Measurements from ENCODE around the gene MED20.
"Not testable (repeated sequence)": the region's sequence is repeated elsewhere in the genome, so short reads cannot be mapped to it uniquely, and the experiment has no call there.

MED20 gene

GRCh38 chr6:41920921-41921711 lies at the start of gene MED20, which contains the start of gene BYSL:
Gene MED20 (minus strand): TSS chr6:41921139. CDS start chr6:41921018, 121 bp downstream.
Gene BYSL (plus strand): TSS chr6:41921499. CDS start chr6:41921563, 64 bp downstream.
- DNase-seq = peak; percentile 97

- DNase-seq = no peak
These were observed 49.5 kb upstream of the MED20 start for GRCh38 chr6:41970436-41970846.

GRCh38 chr6:41967312-41968287 lies 46.7 kb upstream of the MED20 start:
- DNase-seq = no peak

- DNase-seq = no peak
These were observed 46.0 kb upstream of the MED20 start for GRCh38 chr6:41966961-41967311.

- no peak for DNase-seq
These were observed 45.4 kb upstream of the MED20 start for GRCh38 chr6:41966214-41966920.

- no peak for DNase-seq
These were observed 44.7 kb upstream of the MED20 start for GRCh38 chr6:41965429-41966213.

GRCh38 chr6:41964201-41964887 lies 43.4 kb upstream of the MED20 start:
- DNase-seq = no peak

GRCh38 chr6:41963371-41963770 lies 42.4 kb upstream of the MED20 start:
- no peak for DNase-seq

- DNase-seq = no peak
These were observed 39.1 kb upstream of the MED20 start for GRCh38 chr6:41960028-41960427.

GRCh38 chr6:41958022-41958856 lies 37.3 kb upstream of the MED20 start:
- no peak for DNase-seq

- no peak for DNase-seq
These were observed 36.2 kb upstream of the MED20 start for GRCh38 chr6:41957117-41957516.

GRCh38 chr6:41955412-41955811 lies 34.5 kb upstream of the MED20 start:
- no peak for DNase-seq

- DNase-seq = no peak
These were observed 33.7 kb upstream of the MED20 start for GRCh38 chr6:41954668-41955067.

- no peak for DNase-seq
These were observed 26.8 kb upstream of the MED20 start for GRCh38 chr6:41947581-41948220.

- DNase-seq = no peak
These were observed 22.5 kb upstream of the MED20 start for GRCh38 chr6:41943456-41943855.

- DNase-seq = not testable (repeated sequence)
These were observed 21.9 kb upstream of the MED20 start for GRCh38 chr6:41942882-41943281.

GRCh38 chr6:41942067-41942851 lies 21.3 kb upstream of the MED20 start:
- DNase-seq = no peak

- DNase-seq = peak; percentile 92
These were observed 20.5 kb upstream of the MED20 start, which contains the start of gene CCND3 for GRCh38 chr6:41941280-41942066. Gene CCND3 (minus strand): TSS chr6:41941808. CDS start chr6:41941649, 159 bp downstream.
